GM12872 (cell line): Measurements from ENCODE around the gene CD180.

Experiments used
- CTCF ChIP-seq: IDR thresholded peaks from 3 replicates; pipeline ENCODE4 v1.5.1; 2011; ENCODE audit warnings: low read depth, mild to moderate bottlenecking, low read length, moderate library complexity; ENCODE audit not compliant: insufficient read depth

CD180 gene

GRCh38 chr5:67221487-67222242 lies 25.1 kb upstream of the CD180 start:
- no peak for TF ChIP-seq CTCF

GRCh38 chr5:67216564-67216963 lies 20.0 kb upstream of the CD180 start:
- TF ChIP-seq CTCF, result no peak

GRCh38 chr5:67215519-67216471 lies 19.2 kb upstream of the CD180 start:
- TF ChIP-seq CTCF, result no peak

GRCh38 chr5:67214707-67215447 lies 18.3 kb upstream of the CD180 start:
- TF ChIP-seq CTCF, result no peak

- TF ChIP-seq CTCF, result no peak
Observed at GRCh38 chr5:67214036-67214435, 17.4 kb upstream of the CD180 start.

GRCh38 chr5:67211926-67212325 lies 15.3 kb upstream of the CD180 start:
- TF ChIP-seq CTCF, result no peak

- peak; percentile 73 for TF ChIP-seq CTCF
Observed at GRCh38 chr5:67209141-67209771, 12.7 kb upstream of the CD180 start.
